ENCODE measurements around the gene LRRC8D. TPM values are rescaled to one million over a fixed set of nuclear protein-coding genes. Genes with fewer than 3 reads are reported as not detected.

The LRRC8D gene
- total RNA-seq, 1 experiment from 2014 or later, result 43.3 TPM

DNA sequence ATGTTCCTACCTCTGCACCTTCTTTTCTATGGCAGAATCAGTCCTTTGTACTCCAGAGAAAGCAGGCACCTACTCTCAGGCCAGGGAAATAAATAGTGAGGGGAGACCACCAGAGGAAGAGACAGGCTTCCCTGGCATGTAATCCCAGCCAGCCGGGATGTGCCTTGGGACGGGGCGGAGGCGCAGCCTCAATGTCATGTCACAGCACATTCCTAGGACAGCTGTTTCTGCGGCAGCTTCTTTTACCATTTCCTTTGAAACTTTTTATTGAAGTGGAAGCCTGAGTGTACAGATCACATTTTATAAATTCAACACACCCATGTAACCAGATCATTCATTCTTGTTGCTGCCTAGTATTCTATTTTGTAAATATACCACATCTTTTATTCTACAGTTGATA is 106.2 kb downstream of the LRRC8D start:
- no peak overlapping the region for H3K4me3 ChIP-seq (ENCODE audit: low read depth in 2 of 2, low read length in 2 of 2)
- CTCF ChIA-PET, result no interaction called here
- no peaks in the 10 kb centered on the region for H3K4me1 ChIP-seq (ENCODE audit: control insufficient read depth, insufficient read depth, low read length)
- POLR2A ChIA-PET, result interaction anchor here (0.6 kb wide), 1 partner anchor 17 kb away, joined by 9 read pairs; no protein-coding TSS in a partner anchor
- ATAC-seq (no peak), DNase-seq (ENCODE audit: low read depth, low spot score) (no peak)
- in situ Hi-C loops (cut with HindIII; ENCODE audit: low pct_unique_long_range_greater_than_20kb, low sequenced_read_pairs), result no loop called here
- no peaks in the 10 kb centered on the region for H3K27me3 ChIP-seq (ENCODE audit: control insufficient read depth, insufficient read depth, low read length)
- no TSS peak for BruUV-seq (replicated peaks)
- H3K9me3 ChIP-seq (ENCODE audit: control insufficient read depth, insufficient read depth, low read depth, low read length), result peaks cover 3% of the 10 kb centered on the region; the same call in 1 of the 2 replicates
- TF ChIP-seq POLR2AphosphoS5 (IDR thresholded peaks at IDR 0.05; ENCODE audit: low read depth, low read length) (no peak), TCF7L2 (IDR thresholded peaks at IDR 0.05; ENCODE audit: low read depth, low read length) (no peak), SIN3A (IDR thresholded peaks at IDR 0.05; ENCODE audit: borderline replicate concordance, insufficient read depth, low read depth, low read length) (no peak)
- TF ChIP-seq, protein P1, sequence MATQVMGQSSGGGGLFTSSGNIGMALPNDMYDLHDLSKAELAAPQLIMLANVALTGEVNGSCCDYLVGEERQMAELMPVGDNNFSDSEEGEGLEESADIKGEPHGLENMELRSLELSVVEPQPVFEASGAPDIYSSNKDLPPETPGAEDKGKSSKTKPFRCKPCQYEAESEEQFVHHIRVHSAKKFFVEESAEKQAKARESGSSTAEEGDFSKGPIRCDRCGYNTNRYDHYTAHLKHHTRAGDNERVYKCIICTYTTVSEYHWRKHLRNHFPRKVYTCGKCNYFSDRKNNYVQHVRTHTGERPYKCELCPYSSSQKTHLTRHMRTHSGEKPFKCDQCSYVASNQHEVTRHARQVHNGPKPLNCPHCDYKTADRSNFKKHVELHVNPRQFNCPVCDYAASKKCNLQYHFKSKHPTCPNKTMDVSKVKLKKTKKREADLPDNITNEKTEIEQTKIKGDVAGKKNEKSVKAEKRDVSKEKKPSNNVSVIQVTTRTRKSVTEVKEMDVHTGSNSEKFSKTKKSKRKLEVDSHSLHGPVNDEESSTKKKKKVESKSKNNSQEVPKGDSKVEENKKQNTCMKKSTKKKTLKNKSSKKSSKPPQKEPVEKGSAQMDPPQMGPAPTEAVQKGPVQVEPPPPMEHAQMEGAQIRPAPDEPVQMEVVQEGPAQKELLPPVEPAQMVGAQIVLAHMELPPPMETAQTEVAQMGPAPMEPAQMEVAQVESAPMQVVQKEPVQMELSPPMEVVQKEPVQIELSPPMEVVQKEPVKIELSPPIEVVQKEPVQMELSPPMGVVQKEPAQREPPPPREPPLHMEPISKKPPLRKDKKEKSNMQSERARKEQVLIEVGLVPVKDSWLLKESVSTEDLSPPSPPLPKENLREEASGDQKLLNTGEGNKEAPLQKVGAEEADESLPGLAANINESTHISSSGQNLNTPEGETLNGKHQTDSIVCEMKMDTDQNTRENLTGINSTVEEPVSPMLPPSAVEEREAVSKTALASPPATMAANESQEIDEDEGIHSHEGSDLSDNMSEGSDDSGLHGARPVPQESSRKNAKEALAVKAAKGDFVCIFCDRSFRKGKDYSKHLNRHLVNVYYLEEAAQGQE (IDR thresholded peaks at IDR 0.05; ENCODE audit: insufficient read depth in 1 of 2, low read depth in 2 of 2, low read length in 1 of 2), result no peak
- TF ChIP-seq, protein P2, sequence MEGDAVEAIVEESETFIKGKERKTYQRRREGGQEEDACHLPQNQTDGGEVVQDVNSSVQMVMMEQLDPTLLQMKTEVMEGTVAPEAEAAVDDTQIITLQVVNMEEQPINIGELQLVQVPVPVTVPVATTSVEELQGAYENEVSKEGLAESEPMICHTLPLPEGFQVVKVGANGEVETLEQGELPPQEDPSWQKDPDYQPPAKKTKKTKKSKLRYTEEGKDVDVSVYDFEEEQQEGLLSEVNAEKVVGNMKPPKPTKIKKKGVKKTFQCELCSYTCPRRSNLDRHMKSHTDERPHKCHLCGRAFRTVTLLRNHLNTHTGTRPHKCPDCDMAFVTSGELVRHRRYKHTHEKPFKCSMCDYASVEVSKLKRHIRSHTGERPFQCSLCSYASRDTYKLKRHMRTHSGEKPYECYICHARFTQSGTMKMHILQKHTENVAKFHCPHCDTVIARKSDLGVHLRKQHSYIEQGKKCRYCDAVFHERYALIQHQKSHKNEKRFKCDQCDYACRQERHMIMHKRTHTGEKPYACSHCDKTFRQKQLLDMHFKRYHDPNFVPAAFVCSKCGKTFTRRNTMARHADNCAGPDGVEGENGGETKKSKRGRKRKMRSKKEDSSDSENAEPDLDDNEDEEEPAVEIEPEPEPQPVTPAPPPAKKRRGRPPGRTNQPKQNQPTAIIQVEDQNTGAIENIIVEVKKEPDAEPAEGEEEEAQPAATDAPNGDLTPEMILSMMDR (IDR thresholded peaks at IDR 0.05), result no peak
- no peak overlapping the region for H3K27ac ChIP-seq (ENCODE audit: low read length)
- intact Hi-C loops (cut with micrococcal nuclease; ENCODE audit: unreplicated experiment), result no loop called here
- H3K36me3 ChIP-seq (ENCODE audit: control insufficient read depth, insufficient read depth, low read length), result no peaks in the 10 kb centered on the region

GRCh38 chr1:89927478-89927877 is 106.6 kb downstream of the LRRC8D start:
- no peak for DNase-seq (ENCODE audit: low read depth, low spot score)
- BruUV-seq (replicated peaks), result no TSS peak
- ATAC-seq, result no peak
- H3K27ac ChIP-seq (ENCODE audit: low read length), result no peak overlapping the region
- H3K9me3 ChIP-seq (ENCODE audit: control insufficient read depth, insufficient read depth, low read depth, low read length), result peaks cover 3% of the 10 kb centered on the region; the same call in 1 of the 2 replicates
- intact Hi-C loops (cut with micrococcal nuclease; ENCODE audit: unreplicated experiment) (no loop called here), in situ Hi-C loops (cut with HindIII; ENCODE audit: low pct_unique_long_range_greater_than_20kb, low sequenced_read_pairs) (no loop called here)
- TF ChIP-seq POLR2AphosphoS5 (IDR thresholded peaks at IDR 0.05; ENCODE audit: low read depth, low read length) (no peak), TCF7L2 (IDR thresholded peaks at IDR 0.05; ENCODE audit: low read depth, low read length) (no peak), SIN3A (IDR thresholded peaks at IDR 0.05; ENCODE audit: borderline replicate concordance, insufficient read depth, low read depth, low read length) (no peak)
- TF ChIP-seq, protein P1 (IDR thresholded peaks at IDR 0.05; ENCODE audit: insufficient read depth in 1 of 2, low read depth in 2 of 2, low read length in 1 of 2), result no peak
- TF ChIP-seq, protein P2 (IDR thresholded peaks at IDR 0.05), result no peak
- ChIA-PET CTCF (no interaction called here), POLR2A (no interaction called here)
- H3K4me1 ChIP-seq (ENCODE audit: control insufficient read depth, insufficient read depth, low read length), result no peaks in the 10 kb centered on the region
- H3K36me3 ChIP-seq (ENCODE audit: control insufficient read depth, insufficient read depth, low read length), result no peaks in the 10 kb centered on the region; the same call in 1 of the 2 replicates
- no peak overlapping the region for H3K4me3 ChIP-seq (ENCODE audit: low read depth in 2 of 2, low read length in 2 of 2)
- no peaks in the 10 kb centered on the region for H3K27me3 ChIP-seq (ENCODE audit: control insufficient read depth, insufficient read depth, low read length)

Data from Panc1 (cell line).